DND-41 (cell line): ENCODE results near the gene RALGAPA2.

Experiments
- EZH2 ChIP-seq: IDR thresholded peaks from 3 replicates; pipeline ENCODE4 v1.6.1; 2012; ENCODE audit warnings: borderline replicate concordance, low read depth, mild to moderate bottlenecking, moderate library complexity, low read length, inconsistent platforms; ENCODE audit not compliant: severe bottlenecking
- TF ChIP-seq, protein P1 (sequence below): IDR thresholded peaks from 2 replicates; pipeline ENCODE4 v1.5.1; 2012; ENCODE audit warnings: borderline replicate concordance, low read length, moderate library complexity, mild to moderate bottlenecking; ENCODE audit not compliant: poor library complexity, severe bottlenecking; ENCODE audit errors: extremely low read depth

DNA sequence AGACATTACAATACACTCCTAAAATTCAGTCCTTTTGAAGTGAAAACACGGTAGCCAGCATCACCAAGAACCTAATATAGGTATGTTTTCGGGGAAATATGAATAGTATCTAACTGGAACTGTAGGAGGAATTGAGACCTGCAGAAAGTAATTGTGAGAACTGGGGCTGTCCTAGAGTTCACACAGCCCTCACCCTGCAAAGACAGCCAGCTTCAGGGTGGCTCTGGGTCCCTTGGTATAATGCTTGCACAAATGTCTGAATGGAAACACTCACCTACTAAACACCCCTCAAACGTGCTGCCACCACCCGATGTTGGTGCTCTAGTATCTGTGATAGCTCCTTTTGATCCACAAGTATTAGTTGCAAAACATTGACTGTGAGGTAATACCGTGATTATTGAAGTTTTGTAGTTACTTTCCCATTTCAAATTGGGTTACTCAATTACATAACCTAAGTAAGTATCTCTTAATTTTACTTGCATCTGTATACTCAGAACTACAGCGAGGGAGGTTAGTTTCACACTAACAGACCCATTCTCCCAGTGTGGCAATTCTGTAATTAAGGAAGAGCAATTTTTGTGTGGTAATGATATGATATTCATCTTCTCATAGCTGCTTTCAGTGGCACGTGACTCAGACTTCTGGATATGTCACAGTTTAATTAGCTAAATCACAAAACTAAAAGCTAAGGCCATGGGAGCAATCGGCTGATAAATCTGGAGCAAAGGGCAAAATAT is 215.0 kb downstream of the RALGAPA2 start:
- TF ChIP-seq, protein P1, sequence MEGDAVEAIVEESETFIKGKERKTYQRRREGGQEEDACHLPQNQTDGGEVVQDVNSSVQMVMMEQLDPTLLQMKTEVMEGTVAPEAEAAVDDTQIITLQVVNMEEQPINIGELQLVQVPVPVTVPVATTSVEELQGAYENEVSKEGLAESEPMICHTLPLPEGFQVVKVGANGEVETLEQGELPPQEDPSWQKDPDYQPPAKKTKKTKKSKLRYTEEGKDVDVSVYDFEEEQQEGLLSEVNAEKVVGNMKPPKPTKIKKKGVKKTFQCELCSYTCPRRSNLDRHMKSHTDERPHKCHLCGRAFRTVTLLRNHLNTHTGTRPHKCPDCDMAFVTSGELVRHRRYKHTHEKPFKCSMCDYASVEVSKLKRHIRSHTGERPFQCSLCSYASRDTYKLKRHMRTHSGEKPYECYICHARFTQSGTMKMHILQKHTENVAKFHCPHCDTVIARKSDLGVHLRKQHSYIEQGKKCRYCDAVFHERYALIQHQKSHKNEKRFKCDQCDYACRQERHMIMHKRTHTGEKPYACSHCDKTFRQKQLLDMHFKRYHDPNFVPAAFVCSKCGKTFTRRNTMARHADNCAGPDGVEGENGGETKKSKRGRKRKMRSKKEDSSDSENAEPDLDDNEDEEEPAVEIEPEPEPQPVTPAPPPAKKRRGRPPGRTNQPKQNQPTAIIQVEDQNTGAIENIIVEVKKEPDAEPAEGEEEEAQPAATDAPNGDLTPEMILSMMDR = no peak
- TF ChIP-seq EZH2 = no peak
